Mucosa of gallbladder (tissue), 1 donor: Measurements from ENCODE around the gene AUH. TPM values are rescaled to one million over a fixed set of nuclear protein-coding genes. Genes with fewer than 3 reads are reported as not detected.

Experiments
- DNase-seq: peaks from one replicate; pipeline ENCODE4 v3.0.0-alpha.2; 2020; ENCODE audit warnings: low spot score
- total RNA-seq: library from RNA; stranded (reverse); gene quantifications from one replicate; pipeline ENCODE4 v1.2.1, GENCODE V29; 2021
- donor health status: DM: no; HTN: no; CAD: no.

Gene AUH
- total RNA-seq, 1 donor from 2014 or later, result 19.9 TPM

DNA sequence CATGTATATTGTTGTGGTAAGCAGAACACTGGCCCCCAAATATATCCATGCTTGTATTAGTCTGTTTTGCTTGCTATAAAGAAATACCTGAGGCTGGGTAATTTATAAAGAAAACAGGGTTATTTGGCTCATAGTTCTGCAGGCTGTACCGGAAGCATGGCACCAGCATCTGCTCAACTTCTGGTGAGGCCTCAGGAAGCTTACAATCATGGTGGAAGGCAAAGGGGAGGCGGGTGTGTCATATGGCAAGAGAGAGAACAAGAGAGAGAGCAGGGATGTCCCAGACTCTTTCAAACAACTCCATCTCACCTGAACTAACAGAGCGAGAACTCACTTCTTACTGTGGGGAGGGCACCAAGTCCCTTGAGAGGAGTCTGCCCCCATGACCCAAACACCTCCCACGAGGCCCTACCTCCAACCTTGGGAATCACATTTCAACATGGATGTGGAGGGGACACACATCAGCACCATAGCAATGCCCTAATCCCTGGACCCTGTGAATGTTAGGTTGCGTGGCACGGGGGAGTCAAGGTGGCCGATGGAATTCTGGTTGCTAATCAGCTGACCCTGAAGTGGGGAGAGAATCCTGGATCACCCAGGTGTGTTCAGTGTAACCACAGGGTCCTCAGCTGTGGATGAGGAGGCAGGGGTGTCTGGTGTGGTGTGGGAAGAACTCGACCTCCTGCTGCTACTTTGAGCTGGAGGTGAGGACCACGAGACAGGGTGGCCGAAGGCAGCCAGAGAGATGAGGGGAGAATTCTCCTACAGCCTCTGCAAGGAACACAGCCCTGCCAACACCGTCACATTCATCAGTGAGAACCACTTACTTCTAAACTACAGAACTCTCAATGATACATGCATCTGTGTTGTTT is 172.8 kb downstream of the AUH start:
- DNase-seq, result no peak

DNA sequence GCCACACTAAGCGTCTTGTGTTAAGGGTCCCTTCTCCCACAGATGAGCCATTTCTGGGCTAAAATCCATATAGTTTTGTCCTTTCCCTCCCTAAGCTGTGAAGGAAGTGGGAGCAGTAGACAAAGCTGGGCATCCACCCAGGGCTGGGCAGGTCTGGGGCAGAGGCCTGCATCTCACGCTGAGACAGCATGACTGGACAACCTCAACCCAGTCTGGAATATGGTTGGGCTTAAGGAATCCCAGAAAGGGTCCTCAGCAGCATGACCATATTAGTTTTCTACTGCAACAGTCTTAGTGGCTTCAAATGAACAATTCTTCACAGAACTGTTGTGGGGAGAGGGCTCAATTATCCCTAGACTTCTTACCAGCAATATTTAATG is 173.8 kb downstream of the AUH start:
- no peak for DNase-seq

DNA sequence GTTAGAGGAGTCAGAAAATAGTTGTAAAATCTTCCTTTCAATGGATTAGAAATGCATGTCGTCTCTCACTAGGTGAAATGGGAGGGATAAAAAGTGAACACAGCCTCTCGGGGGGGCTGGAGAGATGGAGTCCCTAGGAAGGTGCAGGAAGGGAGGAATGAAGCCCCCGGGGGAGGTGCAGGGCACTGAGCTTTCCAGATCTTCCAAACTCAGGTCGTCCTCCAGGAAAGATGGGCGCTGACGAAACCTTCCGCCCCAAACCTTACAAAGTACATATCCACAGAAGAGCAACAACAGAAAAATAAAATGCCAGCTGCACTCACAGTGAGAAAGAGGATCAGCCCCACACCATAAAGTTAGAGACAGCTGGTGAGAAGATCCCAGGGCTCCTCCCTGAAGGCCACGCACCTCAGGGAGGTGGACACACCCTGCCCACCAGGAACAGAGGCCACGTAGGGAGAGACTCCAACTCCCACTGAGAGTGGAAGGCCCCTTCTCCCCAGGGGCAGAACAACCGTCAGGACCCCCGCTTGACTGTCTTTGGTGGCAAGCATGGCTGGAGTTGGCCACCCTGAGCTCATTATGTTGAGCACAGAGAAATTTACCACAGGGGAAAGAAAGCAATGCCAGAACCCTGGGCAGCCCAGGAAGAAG is 174.3 kb downstream of the AUH start:
- no peak for DNase-seq

DNA sequence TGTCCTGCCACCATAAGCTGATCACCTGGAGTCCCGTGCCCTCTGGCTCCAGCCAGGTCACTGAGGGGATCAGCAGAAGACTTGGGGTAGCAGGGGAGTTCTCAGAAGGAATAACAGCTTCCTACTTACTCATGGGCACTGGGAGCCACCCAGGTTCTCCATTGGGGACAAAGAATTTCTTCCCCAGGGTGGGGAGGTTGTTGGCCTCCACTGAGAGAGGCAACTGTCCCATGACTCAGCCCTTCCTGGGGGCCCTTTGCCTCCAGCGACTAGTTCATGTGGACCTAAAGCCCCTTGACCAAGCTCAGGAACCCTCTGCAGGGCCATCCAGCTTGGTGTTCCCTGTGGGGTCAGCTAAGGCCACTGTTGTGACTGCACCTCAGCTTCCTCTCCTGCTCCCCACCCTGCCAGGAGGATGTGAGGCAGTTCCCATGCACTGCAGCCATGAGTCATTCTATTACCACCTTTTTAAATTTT is 175.0 kb downstream of the AUH start:
- peak; percentile 7 for DNase-seq

DNA sequence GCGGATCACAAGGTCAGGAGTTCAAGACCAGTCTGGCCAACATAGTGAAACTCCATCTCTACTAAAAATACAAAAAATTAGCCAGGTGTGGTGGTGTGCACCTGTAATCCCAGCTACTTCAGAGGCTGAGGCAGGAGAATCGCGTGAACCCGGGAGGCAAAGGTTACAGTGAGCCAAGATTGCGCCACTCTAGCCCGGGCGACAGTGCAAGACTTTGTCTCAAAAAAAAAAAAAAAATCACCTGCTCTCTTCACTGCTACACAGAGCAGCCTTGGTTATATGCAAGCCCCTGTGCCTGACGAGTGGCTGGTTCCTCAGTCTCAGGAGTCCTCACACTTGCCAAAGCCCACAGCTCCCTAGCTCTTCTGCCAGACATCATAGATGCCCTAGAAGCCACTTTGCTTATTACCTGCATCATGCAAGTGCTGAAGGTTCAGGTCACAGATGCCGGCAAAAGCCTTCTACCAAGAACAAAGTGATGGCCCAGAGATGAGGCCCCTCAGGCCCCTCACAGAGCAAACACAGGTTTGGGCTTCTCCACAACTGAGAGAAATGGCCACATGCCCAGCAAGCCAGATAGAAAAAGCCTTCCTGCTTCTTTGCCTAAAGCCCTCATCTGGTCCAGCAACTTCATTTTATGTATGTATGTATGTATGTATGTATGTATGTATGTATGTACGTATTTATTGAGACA is 176.4 kb downstream of the AUH start:
- no peak for DNase-seq

DNA sequence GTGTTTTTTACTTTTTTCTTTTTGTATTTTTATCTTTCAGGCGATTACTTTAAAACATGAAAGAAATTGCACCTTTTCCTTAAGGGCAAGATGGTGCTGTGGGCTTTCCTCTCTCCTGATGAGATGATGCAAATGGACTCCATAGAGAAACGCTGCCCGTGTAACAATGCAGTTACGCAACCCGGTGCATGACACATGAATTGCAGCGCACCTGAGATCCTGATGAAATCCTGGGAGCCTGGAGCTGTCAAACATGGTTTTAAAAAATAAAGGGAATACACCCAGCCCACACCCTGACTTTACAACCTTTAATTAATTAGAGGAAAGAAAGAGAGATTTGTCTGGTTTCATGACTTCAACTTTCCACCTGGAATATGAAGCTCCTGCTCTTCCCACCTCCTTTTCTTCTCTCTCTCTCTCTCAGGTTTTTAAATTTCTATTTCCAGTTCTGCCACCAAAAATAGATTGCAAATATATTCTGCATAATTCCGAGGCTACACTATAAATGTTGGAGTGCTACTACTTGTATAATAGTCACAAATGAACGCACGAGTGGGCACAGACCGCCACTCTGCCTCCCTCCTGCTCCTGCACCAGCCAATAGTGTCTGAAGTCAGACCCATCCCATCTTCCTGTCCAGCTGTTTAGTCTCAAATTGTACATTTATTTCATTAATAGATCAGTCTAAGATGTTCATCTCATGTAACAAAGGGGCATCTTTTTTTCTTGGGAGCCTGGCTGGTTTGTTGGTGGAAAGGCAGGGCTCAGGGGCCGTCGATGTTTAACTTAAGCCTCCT is 179.1 kb downstream of the AUH start:
- DNase-seq, result no peak

DNA sequence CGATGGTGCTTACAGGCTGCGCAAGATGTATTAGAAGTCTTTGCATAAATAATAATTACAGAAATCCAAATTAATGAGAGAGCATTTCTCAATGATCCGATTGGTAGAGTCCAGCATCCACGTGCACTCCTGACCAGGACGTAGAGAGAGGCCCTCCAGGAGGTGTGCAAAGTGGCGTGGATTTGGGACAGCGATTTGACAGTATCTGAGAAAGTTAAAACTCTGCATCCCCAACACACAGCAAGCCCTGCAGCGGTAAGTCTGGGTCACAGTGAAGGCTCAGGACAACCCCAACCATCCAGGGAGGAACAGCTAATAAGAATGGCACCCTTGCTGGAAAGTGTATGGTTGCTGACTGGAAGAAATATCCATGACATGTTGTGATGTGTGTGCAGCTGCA is 180.2 kb downstream of the AUH start:
- no peak for DNase-seq

DNA sequence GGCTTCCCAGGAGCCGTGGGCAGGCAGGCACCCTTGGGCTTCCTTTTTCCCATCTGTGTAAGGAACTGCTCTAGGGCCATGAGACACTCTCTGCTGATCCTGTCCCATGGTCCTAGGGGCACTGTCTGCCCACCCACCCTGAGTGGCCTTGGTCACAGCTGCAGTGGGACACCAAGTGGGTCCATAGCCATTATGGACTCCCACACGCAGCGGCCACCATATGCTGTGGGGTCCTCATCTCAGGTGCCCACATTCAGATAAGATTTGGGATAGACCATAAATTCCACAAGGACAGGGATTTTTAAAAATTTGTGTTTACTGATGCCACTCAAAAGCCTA is 180.8 kb downstream of the AUH start:
- no peak for DNase-seq

DNA sequence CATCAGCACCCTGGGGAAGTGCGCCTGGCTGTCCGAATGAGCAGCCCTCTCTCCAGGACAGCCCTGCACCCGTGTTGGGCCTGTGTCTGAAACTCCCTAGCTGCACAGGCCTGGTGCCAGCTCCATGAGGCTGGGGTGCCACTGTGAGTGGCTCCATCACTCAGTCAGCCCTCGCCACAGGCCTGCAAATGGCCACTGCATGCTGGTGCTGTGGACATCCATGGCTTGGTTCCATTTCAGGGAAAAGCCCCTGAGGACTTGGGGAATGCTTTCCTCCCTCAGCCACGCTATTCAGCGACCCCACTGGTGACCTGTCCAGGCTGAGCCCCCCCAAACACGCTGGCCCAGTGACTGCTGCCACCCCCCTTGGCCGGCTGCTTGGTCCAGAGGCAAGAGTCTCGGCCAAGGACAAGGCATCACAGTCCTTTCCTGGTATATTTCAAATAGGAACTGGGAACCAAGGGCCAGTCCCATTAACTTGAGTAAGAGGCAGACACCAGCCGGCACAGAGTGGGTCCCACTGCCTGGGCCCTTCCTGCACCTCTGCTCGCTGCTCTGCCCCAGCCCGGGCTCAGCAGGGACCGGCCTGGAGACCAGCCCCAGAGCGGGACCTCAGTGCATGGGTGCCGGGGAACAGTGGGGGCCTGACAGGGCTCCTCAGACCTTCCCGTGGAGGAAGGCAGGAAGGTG is 181.3 kb downstream of the AUH start:
- no peak for DNase-seq

DNA sequence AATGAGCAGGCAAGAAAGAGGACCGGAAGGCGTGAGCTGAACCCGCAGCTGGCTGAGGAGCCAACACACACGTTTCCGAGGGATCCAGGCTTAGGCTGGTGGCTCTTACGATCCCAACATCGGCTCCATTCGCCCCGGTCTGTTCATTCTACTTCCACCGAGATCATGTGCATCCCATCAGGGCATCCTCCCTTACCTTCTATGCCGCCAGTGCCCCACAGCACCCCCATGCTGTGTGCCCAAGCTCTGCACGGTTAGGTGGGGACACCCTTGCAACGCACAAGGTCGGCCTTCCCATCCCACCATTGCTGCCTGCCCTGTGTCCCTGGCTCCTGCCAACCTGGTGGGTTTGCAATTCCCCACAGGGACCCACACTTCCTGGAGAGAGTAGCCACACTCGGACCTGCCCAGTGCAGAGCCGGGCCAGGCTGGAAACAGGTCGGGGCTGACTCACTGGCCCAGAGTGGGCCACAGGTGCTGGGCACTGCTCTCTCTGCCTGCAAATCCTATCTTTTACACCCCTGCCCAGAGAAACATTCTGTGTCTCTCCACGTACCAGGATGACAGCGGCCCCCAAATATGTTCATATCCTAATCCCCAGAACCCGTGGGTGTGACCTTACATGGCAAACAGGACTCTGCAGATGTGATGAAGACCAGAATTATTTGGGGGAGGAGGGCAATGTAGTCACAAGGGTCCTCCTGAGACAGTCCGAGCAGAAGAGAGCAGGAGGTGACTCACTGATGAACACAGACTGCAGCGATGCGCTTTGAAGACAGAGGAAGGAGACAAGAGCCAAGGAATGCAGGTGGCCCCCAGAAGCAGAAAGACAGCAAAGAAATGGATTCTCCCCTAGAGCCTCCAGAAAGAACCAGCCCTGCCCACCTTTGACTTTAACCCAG is 182.2 kb downstream of the AUH start:
- peak; percentile 7 for DNase-seq

DNA sequence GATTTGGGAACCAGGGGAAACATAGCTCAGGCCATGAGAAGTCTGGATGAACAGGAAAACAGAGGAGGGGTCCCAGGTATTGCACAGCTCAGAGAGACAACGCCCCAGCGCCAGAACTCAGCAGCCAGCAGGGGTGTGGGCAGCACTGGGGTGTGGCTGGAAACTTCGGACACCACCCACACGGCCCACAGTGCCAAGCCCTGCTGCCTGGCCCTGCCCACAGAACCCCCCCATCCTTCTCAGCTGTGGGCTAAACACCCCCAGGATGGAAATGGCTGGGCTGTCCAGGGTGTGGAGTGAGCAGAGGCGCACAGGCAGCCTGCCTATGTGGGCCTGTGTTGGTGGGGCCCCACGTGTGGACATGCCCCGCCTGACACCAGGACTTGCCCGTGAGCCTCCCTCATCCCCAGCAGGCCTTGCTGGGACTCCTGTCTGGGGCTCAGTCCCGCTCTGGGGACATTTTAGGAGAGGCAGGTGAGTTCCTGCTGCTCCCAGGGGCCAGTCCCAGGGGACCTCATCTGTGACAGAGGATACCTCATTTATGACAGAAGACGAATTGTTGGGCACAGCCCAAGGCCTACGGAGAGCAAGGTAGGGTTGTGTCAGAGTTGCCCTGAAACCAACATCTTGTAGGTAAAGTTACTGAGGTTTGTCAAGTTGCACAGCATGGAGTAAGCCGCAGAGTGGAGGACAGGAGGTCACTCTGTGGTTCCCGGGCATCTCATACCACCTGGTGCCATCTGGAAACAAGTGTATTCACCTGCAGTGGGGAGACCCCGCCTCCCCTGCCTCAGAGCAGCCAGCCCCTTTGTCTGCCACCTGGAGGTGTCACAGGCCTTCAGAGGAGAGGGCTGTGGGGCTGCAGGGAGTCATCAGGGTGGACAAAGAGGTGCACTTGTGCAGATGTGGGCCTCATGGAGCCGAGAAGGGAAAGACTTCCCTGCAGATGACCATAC is 183.2 kb downstream of the AUH start:
- DNase-seq, result peak; percentile 6

DNA sequence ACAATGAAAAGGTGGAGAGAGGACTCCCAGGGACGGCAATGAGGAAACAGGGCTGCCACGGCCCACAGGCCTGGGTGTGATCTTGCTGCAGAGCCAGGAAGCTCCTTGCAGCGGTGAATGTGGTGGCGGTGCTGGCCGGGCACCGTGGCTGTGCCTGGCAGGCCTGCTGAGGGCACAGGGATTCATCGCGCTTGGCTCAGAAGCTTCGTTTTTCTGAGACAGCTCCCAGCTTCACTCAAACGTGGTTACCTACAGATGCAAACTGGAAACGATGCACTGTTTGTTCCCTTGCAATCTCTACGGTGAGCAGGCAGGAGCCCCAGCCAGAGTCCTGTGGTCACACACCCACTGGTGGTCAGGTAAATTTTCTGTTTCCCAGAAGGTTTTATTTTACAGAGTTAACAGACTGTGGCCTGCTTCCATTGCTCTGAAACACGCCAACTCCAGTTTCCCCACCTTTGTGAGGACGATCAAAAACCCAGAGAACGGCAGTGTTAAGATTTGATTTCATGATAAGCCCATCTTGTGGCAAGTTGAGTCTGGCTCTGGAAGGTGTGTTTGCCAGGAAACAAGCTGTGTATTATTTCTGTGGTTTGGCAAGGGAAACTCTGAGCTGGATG is 183.9 kb downstream of the AUH start:
- peak; percentile 19 for DNase-seq

DNA sequence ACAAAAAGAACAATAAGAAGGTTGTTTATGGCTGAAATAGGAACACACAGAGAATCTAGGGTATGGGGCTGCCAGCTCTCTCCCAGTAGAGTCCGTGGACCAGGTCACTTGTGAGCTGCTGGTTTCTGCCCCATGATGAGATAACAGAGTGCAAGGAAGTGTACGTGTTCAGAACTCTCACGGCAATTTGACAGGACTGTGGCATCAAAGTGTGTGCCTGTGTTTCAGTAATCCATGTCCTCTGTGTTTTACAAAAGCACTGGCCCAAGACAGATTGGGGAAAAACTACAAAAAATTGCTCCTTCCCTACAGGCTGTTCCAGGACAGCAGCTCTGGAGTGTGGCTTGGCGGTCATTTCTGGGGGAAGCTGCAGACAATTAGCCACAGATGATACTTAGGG is 184.6 kb downstream of the AUH start:
- DNase-seq, result no peak

DNA sequence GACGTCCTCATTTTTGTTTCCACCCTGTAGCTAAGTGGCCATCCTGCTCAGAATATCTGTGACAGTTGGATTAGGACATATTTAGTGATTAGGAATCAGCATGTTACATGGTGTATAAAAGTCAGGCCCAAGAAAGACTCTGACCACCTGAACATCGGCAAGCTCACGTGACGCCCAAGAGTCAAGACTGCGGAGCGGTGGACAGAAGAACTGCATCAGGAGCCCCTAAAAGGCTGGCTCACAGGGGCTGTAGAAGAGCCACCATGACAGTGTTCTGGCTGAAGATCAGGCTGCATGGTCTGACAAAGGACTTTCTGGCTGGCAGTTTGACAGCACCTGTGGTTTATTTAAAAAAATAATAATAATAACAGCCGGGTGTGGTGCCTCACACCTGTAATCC is 185.3 kb downstream of the AUH start:
- DNase-seq, result no peak

DNA sequence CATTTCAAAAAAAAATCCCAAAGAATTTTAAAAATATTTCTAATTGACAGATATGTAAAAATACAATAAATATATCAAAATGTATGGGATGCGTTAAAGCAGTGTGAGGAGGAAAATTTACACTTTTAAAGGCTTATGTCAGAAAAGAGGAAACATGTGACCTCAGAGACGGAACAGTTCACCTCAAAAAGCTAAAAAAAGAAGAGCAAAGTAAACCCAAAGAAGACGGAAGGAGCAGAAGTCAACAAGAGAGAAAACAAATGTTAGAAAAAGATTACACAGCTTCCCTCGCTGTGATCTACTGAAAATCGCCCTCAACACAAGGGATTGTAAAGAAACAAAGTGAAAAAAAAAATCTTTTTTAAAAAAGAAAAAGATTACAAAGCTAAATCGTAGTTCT is 186.9 kb downstream of the AUH start:
- no peak for DNase-seq

DNA sequence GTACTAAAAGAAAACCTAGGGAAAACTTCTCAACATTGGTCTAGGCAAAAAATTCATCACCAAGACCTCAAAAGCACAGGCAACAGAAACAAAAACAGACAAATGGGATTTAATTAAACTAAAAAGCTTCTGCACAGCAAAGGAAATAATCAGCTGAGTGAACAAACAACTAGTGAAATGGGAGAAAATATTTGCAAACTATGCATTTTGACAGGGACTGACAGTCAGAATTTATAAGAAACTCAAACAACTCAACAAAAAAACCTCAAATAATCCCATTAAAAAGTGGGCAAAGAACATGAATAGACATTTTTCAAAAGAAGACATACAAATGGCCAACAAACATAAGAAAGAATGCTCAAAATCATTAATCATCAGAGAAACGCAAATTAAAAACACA is 189.4 kb downstream of the AUH start:
- no peak for DNase-seq

DNA sequence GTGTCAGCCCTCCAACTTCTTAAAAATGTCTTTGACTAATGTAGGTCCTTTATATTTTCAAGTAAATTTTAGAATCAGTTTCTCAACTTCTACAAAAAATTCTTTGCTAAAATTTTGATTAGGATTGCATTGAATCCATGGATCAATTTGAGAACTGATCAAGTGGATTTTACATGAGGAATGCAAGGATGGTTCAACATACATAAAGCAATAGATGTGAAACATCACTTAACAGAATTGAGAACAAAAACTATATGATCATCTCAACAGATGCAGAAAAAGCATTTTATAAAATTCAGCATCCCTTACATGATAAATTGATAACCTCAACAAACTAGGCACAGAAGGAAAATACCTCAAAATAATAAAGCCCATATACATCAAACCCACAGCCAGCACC is 190.8 kb downstream of the AUH start:
- no peak for DNase-seq

DNA sequence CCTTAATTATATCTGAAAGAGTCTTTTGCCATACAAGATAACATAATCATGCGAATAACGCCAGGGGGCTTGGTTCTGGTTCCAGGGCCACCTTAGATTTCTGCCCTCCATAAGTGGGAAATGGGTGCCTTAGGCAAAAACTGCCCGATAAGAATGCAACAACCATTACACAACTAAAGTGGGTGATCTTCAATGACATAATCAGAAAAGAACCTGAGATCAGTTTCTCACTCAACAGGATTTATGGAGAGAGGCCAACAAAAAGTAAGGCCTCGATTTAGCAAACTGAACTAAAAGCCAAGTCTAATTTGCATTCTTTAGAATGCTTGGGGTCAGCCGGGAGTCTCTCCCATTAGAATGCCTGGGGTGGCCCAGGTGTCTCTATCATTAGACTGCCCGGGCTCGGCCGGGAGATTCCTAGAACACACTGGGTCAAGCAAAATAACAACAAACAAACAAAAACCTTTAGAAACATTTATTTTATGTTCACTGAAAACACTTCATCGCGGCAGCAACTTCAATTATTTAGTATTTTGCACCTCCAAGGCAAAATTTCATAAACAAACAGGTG is 194.8 kb downstream of the AUH start:
- DNase-seq, result no peak
